ENCODE data around the gene BCAR3. TPM values are rescaled to one million over a fixed set of nuclear protein-coding genes. Genes with fewer than 3 reads are reported as not detected.
A peak's percentile ranks its signal among the peaks of the same experiment; 100 is the strongest.
"Not testable (repeated sequence)": the region's sequence is repeated elsewhere in the genome, so short reads cannot be mapped to it uniquely, and the experiment has no call there.

Gene BCAR3
- total RNA-seq, 1 donor from 2014 or later = 53.8 TPM

GRCh38 chr1:93553886-93554490 lies 127.6 kb downstream of the BCAR3 start:
- DNase-seq (ENCODE audit: low read depth, low spot score) = not testable (repeated sequence)

GRCh38 chr1:93552741-93553455 lies 128.7 kb downstream of the BCAR3 start:
- no peak for DNase-seq (ENCODE audit: low read depth, low spot score)

- DNase-seq (ENCODE audit: low read depth, low spot score) = no peak
Measured at GRCh38 chr1:93549811-93550210, 131.8 kb downstream of the BCAR3 start.

- no peak for DNase-seq (ENCODE audit: low read depth, low spot score)
Measured at GRCh38 chr1:93549131-93549530, 132.5 kb downstream of the BCAR3 start.

GRCh38 chr1:93546162-93546863 lies 135.3 kb downstream of the BCAR3 start:
- no peak for DNase-seq (ENCODE audit: low read depth, low spot score)

- no peak for DNase-seq (ENCODE audit: low read depth, low spot score)
Measured at GRCh38 chr1:93542398-93542797, 139.2 kb downstream of the BCAR3 start.

GRCh38 chr1:93541045-93541444 lies 140.6 kb downstream of the BCAR3 start:
- no peak for DNase-seq (ENCODE audit: low read depth, low spot score)

- no peak for DNase-seq (ENCODE audit: low read depth, low spot score)
Measured at GRCh38 chr1:93537924-93538323, 143.7 kb downstream of the BCAR3 start.

- DNase-seq (ENCODE audit: low read depth, low spot score) = no peak
Measured at GRCh38 chr1:93537396-93537795, 144.2 kb downstream of the BCAR3 start.

- no peak for DNase-seq (ENCODE audit: low read depth, low spot score)
Measured at GRCh38 chr1:93533677-93534076, 148.0 kb downstream of the BCAR3 start.

- DNase-seq (ENCODE audit: low read depth, low spot score) = no peak
Measured at GRCh38 chr1:93532780-93533378, 148.8 kb downstream of the BCAR3 start.

GRCh38 chr1:93531193-93531592 lies 150.4 kb downstream of the BCAR3 start:
- DNase-seq (ENCODE audit: low read depth, low spot score) = no peak

- no peak for DNase-seq (ENCODE audit: low read depth, low spot score)
Measured at GRCh38 chr1:93528412-93528811, 153.2 kb downstream of the BCAR3 start.

GRCh38 chr1:93526431-93526830 lies 155.2 kb downstream of the BCAR3 start:
- no peak for DNase-seq (ENCODE audit: low read depth, low spot score)

- peak; percentile 24 for DNase-seq (ENCODE audit: low read depth, low spot score)
Measured at GRCh38 chr1:93525431-93525830, 156.2 kb downstream of the BCAR3 start.

GRCh38 chr1:93522721-93523120 lies 158.9 kb downstream of the BCAR3 start:
- DNase-seq (ENCODE audit: low read depth, low spot score) = peak; percentile 0

- DNase-seq (ENCODE audit: low read depth, low spot score) = no peak
Measured at GRCh38 chr1:93521618-93522017, 160.0 kb downstream of the BCAR3 start.

GRCh38 chr1:93519199-93519829 lies 162.3 kb downstream of the BCAR3 start:
- no peak for DNase-seq (ENCODE audit: low read depth, low spot score)

GRCh38 chr1:93518516-93518915 lies 163.1 kb downstream of the BCAR3 start:
- no peak for DNase-seq (ENCODE audit: low read depth, low spot score)

- no peak for DNase-seq (ENCODE audit: low read depth, low spot score)
Measured at GRCh38 chr1:93516164-93516563, 165.5 kb downstream of the BCAR3 start.

Data from pulmonary artery endothelial cell (primary cell).